HEK293 (cell line): ENCODE measurements around the gene CAPSL.

Experiments
- CTCF ChIA-PET: fragments of 350-600 bp; formaldehyde crosslinking; extraction: SDS; loops from one replicate; lab custom pipeline; 2021; ENCODE audit warnings: antibody characterized with exemption; lab: Yijun Ruan, JAX
- POLR2A ChIA-PET: fragments of 300-600 bp; formaldehyde crosslinking; extraction: SDS; loops from one replicate; lab custom pipeline; 2020; ENCODE audit warnings: antibody characterized with exemption, inconsistent platforms; lab: Yijun Ruan, JAX
- H3K27ac ChIP-seq: fragments of 200-500 bp; sonication (Bioruptor generic); 2 replicates; pipeline ENCODE4 v1.5.1; 2014; ENCODE audit warnings: low read depth, low read length, control low read depth, inconsistent platforms; ENCODE audit errors: extremely low read depth
- H3K36me3 ChIP-seq, 2 experiments: fragments of 200-500 bp in 1 of 2; sonication (Bioruptor generic) in 1 of 2; 1 replicate in 1 of 2; 2 replicates in 1 of 2; pipeline ENCODE4 v1.5.1; 2014 to 2017; ENCODE audit warnings: inconsistent platforms in 2 of 2, low read length in 2 of 2; ENCODE audit not compliant: control insufficient read depth in 2 of 2, insufficient read depth in 1 of 2
- H3K4me1 ChIP-seq: fragments of 200-500 bp; sonication (Bioruptor generic); 2 replicates; pipeline ENCODE4 v1.5.1; 2014; ENCODE audit warnings: mild to moderate bottlenecking, low read length, inconsistent platforms; ENCODE audit not compliant: control insufficient read depth, insufficient read depth
- H3K4me3 ChIP-seq: 2 replicates; pipeline ENCODE4 v1.5.1; 2011; ENCODE audit warnings: low read depth, mild to moderate bottlenecking, control low read depth, low read length, moderate library complexity
- H3K9me3 ChIP-seq: fragments of 200-500 bp; sonication (Bioruptor generic); 2 replicates; pipeline ENCODE4 v1.5.1; 2014; ENCODE audit warnings: low read depth, low read length, inconsistent platforms; ENCODE audit not compliant: control insufficient read depth, insufficient read depth
- CTCF ChIP-seq: fragments of 450-650 bp; formaldehyde crosslinking; IDR thresholded peaks from 2 replicates; pipeline ENCODE4 v1.5.1; 2016; ENCODE audit warnings: missing biosample characterization, missing genetic modification characterization
- ZBTB1 ChIP-seq: fragments of 450-650 bp; formaldehyde crosslinking; IDR thresholded peaks from 2 replicates; pipeline ENCODE4 v1.5.1; 2016; ENCODE audit warnings: missing biosample characterization, missing genetic modification characterization
- ZFP69B ChIP-seq: fragments of 450-650 bp; formaldehyde crosslinking; IDR thresholded peaks from 2 replicates; pipeline ENCODE4 v1.5.1; 2016; ENCODE audit warnings: missing biosample characterization, missing genetic modification characterization
- ZNF146 ChIP-seq: fragments of 450-650 bp; formaldehyde crosslinking; IDR thresholded peaks from 2 replicates; pipeline ENCODE4 v1.5.1; 2016; ENCODE audit warnings: missing biosample characterization, missing genetic modification characterization
- ZNF18 ChIP-seq: fragments of 450-650 bp; formaldehyde crosslinking; IDR thresholded peaks from 2 replicates; pipeline ENCODE4 v1.5.1; 2016; ENCODE audit warnings: missing biosample characterization, missing genetic modification characterization
- ZNF184 ChIP-seq: fragments of 450-650 bp; IDR thresholded peaks from 2 replicates; pipeline ENCODE4 v1.5.1; 2018; ENCODE audit warnings: missing biosample characterization, mild to moderate bottlenecking, missing genetic modification characterization
- ZNF391 ChIP-seq: fragments of 450-650 bp; formaldehyde crosslinking; IDR thresholded peaks from 2 replicates; pipeline ENCODE4 v1.5.1; 2016; ENCODE audit warnings: low read depth, missing biosample characterization, missing genetic modification characterization, borderline replicate concordance
- ZNF404 ChIP-seq: fragments of 450-650 bp; formaldehyde crosslinking; IDR thresholded peaks from 2 replicates; pipeline ENCODE4 v1.5.1; 2017; ENCODE audit warnings: missing biosample characterization, missing genetic modification characterization
- ZNF510 ChIP-seq: fragments of 450-650 bp; formaldehyde crosslinking; IDR thresholded peaks from 2 replicates; pipeline ENCODE4 v1.5.1; 2018; ENCODE audit warnings: mild to moderate bottlenecking, missing genetic modification characterization, missing biosample characterization; ENCODE audit not compliant: insufficient replicate concordance
- ZNF555 ChIP-seq: fragments of 450-650 bp; formaldehyde crosslinking; conservative IDR thresholded peaks from 2 replicates; pipeline ENCODE4 v1.5.1; 2017; ENCODE audit warnings: missing biosample characterization, mild to moderate bottlenecking, missing genetic modification characterization, inconsistent platforms
- ZNF701 ChIP-seq: fragments of 450-650 bp; formaldehyde crosslinking; IDR thresholded peaks from 2 replicates; pipeline ENCODE4 v1.5.1; 2016; ENCODE audit warnings: missing biosample characterization, missing genetic modification characterization
- ZSCAN23 ChIP-seq: fragments of 450-650 bp; formaldehyde crosslinking; IDR thresholded peaks from 2 replicates; pipeline ENCODE4 v1.5.1; 2016; ENCODE audit warnings: missing biosample characterization, missing genetic modification characterization
- ZSCAN5A ChIP-seq: fragments of 450-650 bp; formaldehyde crosslinking; IDR thresholded peaks from 2 replicates; pipeline ENCODE4 v1.5.1; 2016; ENCODE audit warnings: missing biosample characterization, missing genetic modification characterization
- TF ChIP-seq, protein P1 (sequence below): fragments of 450-650 bp; formaldehyde crosslinking; IDR thresholded peaks from 2 replicates; pipeline ENCODE4 v1.5.1; 2017; ENCODE audit warnings: missing biosample characterization, missing genetic modification characterization
- TF ChIP-seq, protein P2 (sequence below): fragments of 450-650 bp; formaldehyde crosslinking; IDR thresholded peaks from 2 replicates; pipeline ENCODE4 v1.5.1; 2016; ENCODE audit warnings: missing biosample characterization, missing genetic modification characterization
- TF ChIP-seq, protein P3 (sequence below): fragments of 450-650 bp; formaldehyde crosslinking; IDR thresholded peaks from 2 replicates; pipeline ENCODE4 v1.5.1; 2017; ENCODE audit warnings: missing biosample characterization, missing genetic modification characterization
- TF ChIP-seq, protein P4 (sequence below): fragments of 450-650 bp; formaldehyde crosslinking; IDR thresholded peaks from 2 replicates; pipeline ENCODE4 v1.5.1; 2016; ENCODE audit warnings: missing biosample characterization, missing genetic modification characterization

CAPSL gene

GRCh38 chr5:35924950-35925722 lies 13.3 kb downstream of the CAPSL start (continued):
- TF ChIP-seq ZSCAN5A (tag by site-specific recombination) (no peak), CTCF (tag by site-specific recombination) (peak; percentile 86), ZBTB1 (tag by site-specific recombination) (no peak), ZNF146 (tag by site-specific recombination) (no peak), ZNF184 (tag by site-specific recombination) (no peak), ZNF510 (tag by site-specific recombination) (no peak), ZNF391 (tag by site-specific recombination) (no peak), ZFP69B (no peak), ZNF701 (tag by site-specific recombination) (no peak), ZNF404 (no peak), ZNF555 (tag by site-specific recombination) (no peak)
- TF ChIP-seq, protein P1, sequence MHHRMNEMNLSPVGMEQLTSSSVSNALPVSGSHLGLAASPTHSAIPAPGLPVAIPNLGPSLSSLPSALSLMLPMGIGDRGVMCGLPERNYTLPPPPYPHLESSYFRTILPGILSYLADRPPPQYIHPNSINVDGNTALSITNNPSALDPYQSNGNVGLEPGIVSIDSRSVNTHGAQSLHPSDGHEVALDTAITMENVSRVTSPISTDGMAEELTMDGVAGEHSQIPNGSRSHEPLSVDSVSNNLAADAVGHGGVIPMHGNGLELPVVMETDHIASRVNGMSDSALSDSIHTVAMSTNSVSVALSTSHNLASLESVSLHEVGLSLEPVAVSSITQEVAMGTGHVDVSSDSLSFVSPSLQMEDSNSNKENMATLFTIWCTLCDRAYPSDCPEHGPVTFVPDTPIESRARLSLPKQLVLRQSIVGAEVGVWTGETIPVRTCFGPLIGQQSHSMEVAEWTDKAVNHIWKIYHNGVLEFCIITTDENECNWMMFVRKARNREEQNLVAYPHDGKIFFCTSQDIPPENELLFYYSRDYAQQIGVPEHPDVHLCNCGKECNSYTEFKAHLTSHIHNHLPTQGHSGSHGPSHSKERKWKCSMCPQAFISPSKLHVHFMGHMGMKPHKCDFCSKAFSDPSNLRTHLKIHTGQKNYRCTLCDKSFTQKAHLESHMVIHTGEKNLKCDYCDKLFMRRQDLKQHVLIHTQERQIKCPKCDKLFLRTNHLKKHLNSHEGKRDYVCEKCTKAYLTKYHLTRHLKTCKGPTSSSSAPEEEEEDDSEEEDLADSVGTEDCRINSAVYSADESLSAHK (tag by site-specific recombination), result no peak
- TF ChIP-seq, protein P2, sequence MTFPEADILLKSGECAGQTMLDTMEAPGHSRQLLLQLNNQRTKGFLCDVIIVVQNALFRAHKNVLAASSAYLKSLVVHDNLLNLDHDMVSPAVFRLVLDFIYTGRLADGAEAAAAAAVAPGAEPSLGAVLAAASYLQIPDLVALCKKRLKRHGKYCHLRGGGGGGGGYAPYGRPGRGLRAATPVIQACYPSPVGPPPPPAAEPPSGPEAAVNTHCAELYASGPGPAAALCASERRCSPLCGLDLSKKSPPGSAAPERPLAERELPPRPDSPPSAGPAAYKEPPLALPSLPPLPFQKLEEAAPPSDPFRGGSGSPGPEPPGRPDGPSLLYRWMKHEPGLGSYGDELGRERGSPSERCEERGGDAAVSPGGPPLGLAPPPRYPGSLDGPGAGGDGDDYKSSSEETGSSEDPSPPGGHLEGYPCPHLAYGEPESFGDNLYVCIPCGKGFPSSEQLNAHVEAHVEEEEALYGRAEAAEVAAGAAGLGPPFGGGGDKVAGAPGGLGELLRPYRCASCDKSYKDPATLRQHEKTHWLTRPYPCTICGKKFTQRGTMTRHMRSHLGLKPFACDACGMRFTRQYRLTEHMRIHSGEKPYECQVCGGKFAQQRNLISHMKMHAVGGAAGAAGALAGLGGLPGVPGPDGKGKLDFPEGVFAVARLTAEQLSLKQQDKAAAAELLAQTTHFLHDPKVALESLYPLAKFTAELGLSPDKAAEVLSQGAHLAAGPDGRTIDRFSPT (tag by site-specific recombination), result no peak

- ChIA-PET POLR2A (interaction anchor here (1.0 kb wide), 1 partner anchor 141 kb away, joined by 3 read pairs; no protein-coding TSS in a partner anchor), CTCF (interaction anchor here (0.5 to 6.6 kb wide), 39 partner anchors 9 to 1042 kb away, joined by 3 to 147 read pairs (median 4); partner anchors contain the start of genes CAPSL, IL7R and PRLR)
- Histone ChIP-seq H3K4me1 (peaks cover 4% of the 10 kb centered on the region; the same call in 1 of the 2 replicates), H3K36me3 (no peaks in the 10 kb centered on the region), H3K9me3 (no peaks in the 10 kb centered on the region), H3K4me3 (no peak overlapping the region), H3K27ac (no peak overlapping the region)
- TF ChIP-seq, protein P3, sequence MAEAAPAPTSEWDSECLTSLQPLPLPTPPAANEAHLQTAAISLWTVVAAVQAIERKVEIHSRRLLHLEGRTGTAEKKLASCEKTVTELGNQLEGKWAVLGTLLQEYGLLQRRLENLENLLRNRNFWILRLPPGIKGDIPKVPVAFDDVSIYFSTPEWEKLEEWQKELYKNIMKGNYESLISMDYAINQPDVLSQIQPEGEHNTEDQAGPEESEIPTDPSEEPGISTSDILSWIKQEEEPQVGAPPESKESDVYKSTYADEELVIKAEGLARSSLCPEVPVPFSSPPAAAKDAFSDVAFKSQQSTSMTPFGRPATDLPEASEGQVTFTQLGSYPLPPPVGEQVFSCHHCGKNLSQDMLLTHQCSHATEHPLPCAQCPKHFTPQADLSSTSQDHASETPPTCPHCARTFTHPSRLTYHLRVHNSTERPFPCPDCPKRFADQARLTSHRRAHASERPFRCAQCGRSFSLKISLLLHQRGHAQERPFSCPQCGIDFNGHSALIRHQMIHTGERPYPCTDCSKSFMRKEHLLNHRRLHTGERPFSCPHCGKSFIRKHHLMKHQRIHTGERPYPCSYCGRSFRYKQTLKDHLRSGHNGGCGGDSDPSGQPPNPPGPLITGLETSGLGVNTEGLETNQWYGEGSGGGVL (tag by site-specific recombination), result no peak
- no peak for TF ChIP-seq ZSCAN23 (tag by site-specific recombination)
- TF ChIP-seq, protein P4, sequence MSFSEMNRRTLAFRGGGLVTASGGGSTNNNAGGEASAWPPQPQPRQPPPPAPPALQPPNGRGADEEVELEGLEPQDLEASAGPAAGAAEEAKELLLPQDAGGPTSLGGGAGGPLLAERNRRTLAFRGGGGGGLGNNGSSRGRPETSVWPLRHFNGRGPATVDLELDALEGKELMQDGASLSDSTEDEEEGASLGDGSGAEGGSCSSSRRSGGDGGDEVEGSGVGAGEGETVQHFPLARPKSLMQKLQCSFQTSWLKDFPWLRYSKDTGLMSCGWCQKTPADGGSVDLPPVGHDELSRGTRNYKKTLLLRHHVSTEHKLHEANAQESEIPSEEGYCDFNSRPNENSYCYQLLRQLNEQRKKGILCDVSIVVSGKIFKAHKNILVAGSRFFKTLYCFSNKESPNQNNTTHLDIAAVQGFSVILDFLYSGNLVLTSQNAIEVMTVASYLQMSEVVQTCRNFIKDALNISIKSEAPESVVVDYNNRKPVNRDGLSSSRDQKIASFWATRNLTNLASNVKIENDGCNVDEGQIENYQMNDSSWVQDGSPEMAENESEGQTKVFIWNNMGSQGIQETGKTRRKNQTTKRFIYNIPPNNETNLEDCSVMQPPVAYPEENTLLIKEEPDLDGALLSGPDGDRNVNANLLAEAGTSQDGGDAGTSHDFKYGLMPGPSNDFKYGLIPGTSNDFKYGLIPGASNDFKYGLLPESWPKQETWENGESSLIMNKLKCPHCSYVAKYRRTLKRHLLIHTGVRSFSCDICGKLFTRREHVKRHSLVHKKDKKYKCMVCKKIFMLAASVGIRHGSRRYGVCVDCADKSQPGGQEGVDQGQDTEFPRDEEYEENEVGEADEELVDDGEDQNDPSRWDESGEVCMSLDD (tag by site-specific recombination), result no peak
- TF ChIP-seq ZNF18, result no peak
These were observed 14.1 kb downstream of the CAPSL start for GRCh38 chr5:35924122-35924949.
